SK-N-SH treated with all-trans-retinoic acid at 6 μM for 48 hours (cell line): ENCODE measurements around the gene FRMD4A.

Source experiments
- ATAC-seq: fragments of 200-7000 bp; cut with Tn5 transposase; 3 replicates; pipeline ENCODE4 v1.9.1; 2020; ENCODE audit warnings: mild to moderate bottlenecking, moderate library complexity
- ARNTL ChIP-seq: fragments of 450-650 bp; formaldehyde crosslinking; IDR thresholded peaks from 2 replicates; pipeline ENCODE4 v1.5.0; 2020; ENCODE audit warnings: low read depth, mild to moderate bottlenecking, moderate library complexity, borderline replicate concordance
- BACH2 ChIP-seq: fragments of 250-450 bp; sonication (Bioruptor Pico); IDR thresholded peaks from 2 replicates; pipeline ENCODE4 v1.9.0; 2021; ENCODE audit warnings: mild to moderate bottlenecking, borderline replicate concordance
- CSDC2 ChIP-seq: fragments of 250-450 bp; sonication (Bioruptor Pico); IDR thresholded peaks from 2 replicates; pipeline ENCODE4 v1.5.0; 2020; ENCODE audit warnings: mild to moderate bottlenecking, moderate library complexity
- CSRNP3 ChIP-seq: fragments of 250-450 bp; sonication (Bioruptor Pico); IDR thresholded peaks from 2 replicates; pipeline ENCODE4 v1.5.1; 2021; ENCODE audit warnings: mild to moderate bottlenecking, moderate library complexity
- ESRRG ChIP-seq: fragments of 250-450 bp; sonication (Bioruptor Pico); IDR thresholded peaks from 2 replicates; pipeline ENCODE4 v1.6.1; 2021; ENCODE audit warnings: mild to moderate bottlenecking
- GLIS3 ChIP-seq: fragments of 250-450 bp; sonication (Bioruptor Pico); IDR thresholded peaks from 2 replicates; pipeline ENCODE4 v1.5.0; 2020; ENCODE audit warnings: mild to moderate bottlenecking, moderate library complexity
- ISL1 ChIP-seq: fragments of 250-450 bp; sonication (Bioruptor Pico); IDR thresholded peaks from 2 replicates; pipeline ENCODE4 v2.1.2; 2022; ENCODE audit warnings: mild to moderate bottlenecking, moderate library complexity
- OSR1 ChIP-seq: fragments of 250-450 bp; sonication (Bioruptor Pico); IDR thresholded peaks from 2 replicates; pipeline ENCODE4 v1.8.0; 2022; ENCODE audit warnings: moderate library complexity, mild to moderate bottlenecking, inconsistent platforms
- PATZ1 ChIP-seq: fragments of 250-450 bp; sonication (Bioruptor Pico); IDR thresholded peaks from 2 replicates; pipeline ENCODE4 v1.8.0; 2020; ENCODE audit warnings: mild to moderate bottlenecking, moderate library complexity, borderline replicate concordance
- POU6F1 ChIP-seq: fragments of 250-450 bp; sonication (Bioruptor Pico); IDR thresholded peaks from 2 replicates; pipeline ENCODE4 v1.8.0; 2021; ENCODE audit warnings: low read depth, mild to moderate bottlenecking, moderate library complexity, borderline replicate concordance
- PPARA ChIP-seq: fragments of 250-450 bp; sonication (Bioruptor Pico); IDR thresholded peaks from 2 replicates; pipeline ENCODE4 v1.5.0; 2020; ENCODE audit warnings: mild to moderate bottlenecking, borderline replicate concordance
- RARB ChIP-seq: fragments of 250-450 bp; sonication (Bioruptor Pico); IDR thresholded peaks from 2 replicates; pipeline ENCODE4 v1.8.0; 2021; ENCODE audit warnings: mild to moderate bottlenecking, moderate library complexity
- SNAI2 ChIP-seq: fragments of 250-450 bp; sonication (Bioruptor Pico); IDR thresholded peaks from 2 replicates; pipeline ENCODE4 v1.5.0; 2020; ENCODE audit warnings: mild to moderate bottlenecking, moderate library complexity
- TCF4 ChIP-seq: fragments of 250-450 bp; sonication (Bioruptor Pico); IDR thresholded peaks from 2 replicates; pipeline ENCODE4 v1.8.0; 2021; ENCODE audit warnings: mild to moderate bottlenecking, moderate library complexity, borderline replicate concordance
- TOX ChIP-seq: fragments of 250-450 bp; sonication (Bioruptor Pico); IDR thresholded peaks from 2 replicates; pipeline ENCODE4 v1.8.0; 2021; ENCODE audit warnings: mild to moderate bottlenecking, moderate library complexity, borderline replicate concordance
- TSHZ2 ChIP-seq: fragments of 250-450 bp; sonication (Bioruptor Pico); IDR thresholded peaks from 2 replicates; pipeline ENCODE4 v1.5.0; 2020; ENCODE audit warnings: mild to moderate bottlenecking, moderate library complexity
- ZFP3 ChIP-seq: fragments of 250-450 bp; sonication (Bioruptor Pico); IDR thresholded peaks from 2 replicates; pipeline ENCODE4 v1.5.0; 2020; ENCODE audit warnings: mild to moderate bottlenecking, moderate library complexity
- ZFP30 ChIP-seq: fragments of 450-650 bp; formaldehyde crosslinking; IDR thresholded peaks from 2 replicates; pipeline ENCODE4 v1.5.0; 2022; ENCODE audit warnings: mild to moderate bottlenecking, moderate library complexity
- ZNF565 ChIP-seq: fragments of 450-650 bp; formaldehyde crosslinking; conservative IDR thresholded peaks from 2 replicates; pipeline ENCODE4 v1.5.0; 2020; ENCODE audit warnings: low read depth, mild to moderate bottlenecking, moderate library complexity
- ZNF70 ChIP-seq: fragments of 450-650 bp; formaldehyde crosslinking; IDR thresholded peaks from 2 replicates; pipeline ENCODE4 v1.5.0; 2020; ENCODE audit warnings: mild to moderate bottlenecking, moderate library complexity
- ZNF8 ChIP-seq: fragments of 450-650 bp; formaldehyde crosslinking; IDR thresholded peaks from 2 replicates; pipeline ENCODE4 v1.5.0; 2020; ENCODE audit warnings: mild to moderate bottlenecking, moderate library complexity
- TF ChIP-seq, protein P1 (sequence below): fragments of 250-450 bp; sonication (Bioruptor Pico); IDR thresholded peaks from 2 replicates; pipeline ENCODE4 v1.5.1; 2020; ENCODE audit warnings: low read depth, mild to moderate bottlenecking, moderate library complexity

The FRMD4A gene

GRCh38 chr10:14334771-14335170 lies 4.0 kb upstream of the FRMD4A start:
- no peak for ATAC-seq
- no peak for TF ChIP-seq PPARA (CRISPR knock-in tag)
- no peak for TF ChIP-seq RARB
- TF ChIP-seq ESRRG (CRISPR knock-in tag), result no peak
- TF ChIP-seq ZNF8, result no peak
- TF ChIP-seq, protein P1, sequence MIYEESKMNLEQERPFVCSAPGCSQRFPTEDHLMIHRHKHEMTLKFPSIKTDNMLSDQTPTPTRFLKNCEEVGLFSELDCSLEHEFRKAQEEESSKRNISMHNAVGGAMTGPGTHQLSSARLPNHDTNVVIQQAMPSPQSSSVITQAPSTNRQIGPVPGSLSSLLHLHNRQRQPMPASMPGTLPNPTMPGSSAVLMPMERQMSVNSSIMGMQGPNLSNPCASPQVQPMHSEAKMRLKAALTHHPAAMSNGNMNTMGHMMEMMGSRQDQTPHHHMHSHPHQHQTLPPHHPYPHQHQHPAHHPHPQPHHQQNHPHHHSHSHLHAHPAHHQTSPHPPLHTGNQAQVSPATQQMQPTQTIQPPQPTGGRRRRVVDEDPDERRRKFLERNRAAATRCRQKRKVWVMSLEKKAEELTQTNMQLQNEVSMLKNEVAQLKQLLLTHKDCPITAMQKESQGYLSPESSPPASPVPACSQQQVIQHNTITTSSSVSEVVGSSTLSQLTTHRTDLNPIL (CRISPR knock-in tag), result no peak
- TF ChIP-seq BACH2 (CRISPR knock-in tag), result no peak
- TF ChIP-seq OSR1 (CRISPR knock-in tag), result no peak
- no peak for TF ChIP-seq CSDC2 (CRISPR knock-in tag)
- no peak for TF ChIP-seq POU6F1
- no peak for TF ChIP-seq CSRNP3 (CRISPR knock-in tag)
- no peak for TF ChIP-seq TOX
- no peak for TF ChIP-seq TSHZ2 (CRISPR knock-in tag)
- no peak for TF ChIP-seq ZFP30 (CRISPR knock-in tag)

- no peak for ATAC-seq
- TF ChIP-seq PATZ1 (CRISPR knock-in tag) (no peak), ZFP30 (CRISPR knock-in tag) (no peak), ZNF565 (CRISPR knock-in tag) (no peak), GLIS3 (CRISPR knock-in tag) (no peak), TCF4 (CRISPR knock-in tag) (no peak), SNAI2 (no peak), BACH2 (CRISPR knock-in tag) (no peak), ESRRG (CRISPR knock-in tag) (no peak), OSR1 (CRISPR knock-in tag) (no peak)
These were observed 2.9 kb upstream of the FRMD4A start for GRCh38 chr10:14333606-14334005.

DNA sequence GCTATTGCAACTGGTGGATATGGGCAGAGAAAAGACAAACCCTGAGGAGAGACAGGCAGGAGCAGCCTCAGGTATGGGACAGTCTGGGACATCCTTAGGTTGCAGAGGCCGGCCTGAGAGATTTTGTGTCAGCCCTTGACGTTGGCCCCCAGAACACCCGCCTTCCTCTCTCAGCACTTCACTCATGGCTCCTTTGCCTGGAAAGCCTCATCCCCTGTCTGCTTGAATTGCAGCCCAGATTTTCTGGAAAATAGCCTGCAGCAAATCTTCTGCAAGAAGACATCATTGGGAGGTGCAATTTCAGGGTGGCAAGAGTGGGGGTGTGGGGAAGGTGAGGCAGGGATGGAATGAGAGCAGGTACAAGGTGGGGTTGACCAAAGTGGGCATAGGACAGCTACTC lies 2.2 kb upstream of the FRMD4A start:
- TF ChIP-seq GLIS3 (CRISPR knock-in tag), result no peak
- TF ChIP-seq ARNTL, result no peak
- TF ChIP-seq OSR1 (CRISPR knock-in tag), result no peak
- TF ChIP-seq POU6F1, result no peak
- no peak for TF ChIP-seq PPARA (CRISPR knock-in tag)
- TF ChIP-seq ZNF565 (CRISPR knock-in tag), result no peak
- no peak for TF ChIP-seq SNAI2
- TF ChIP-seq, protein P1 (CRISPR knock-in tag), result no peak
- no peak for TF ChIP-seq ZNF8
- no peak for TF ChIP-seq BACH2 (CRISPR knock-in tag)
- no peak for TF ChIP-seq ESRRG (CRISPR knock-in tag)
- TF ChIP-seq ISL1, result no peak
- no peak for TF ChIP-seq ZFP3 (CRISPR knock-in tag)
- no peak for TF ChIP-seq RARB
- no peak for TF ChIP-seq ZNF70 (CRISPR knock-in tag)
- no peak for TF ChIP-seq CSDC2 (CRISPR knock-in tag)
- TF ChIP-seq ZFP30 (CRISPR knock-in tag), result no peak
- TF ChIP-seq, all 23 proteins: peak for 0
- ATAC-seq, result no peak
